Measurements from ENCODE around the gene ZNF410. TPM values are rescaled to one million over a fixed set of nuclear protein-coding genes. Genes with fewer than 3 reads are reported as not detected.

Gene ZNF410
- total RNA-seq, 1 experiment from 2014 or later: 28.1 TPM

GRCh38 chr14:73958591-73958990 lies 71.9 kb downstream of the ZNF410 start:
- no peaks in the 10 kb centered on the region for H4K20me1 ChIP-seq (ENCODE audit: control insufficient read depth, insufficient read depth, insufficient read length)
- H3T11ph ChIP-seq (ENCODE audit: low read length): no peak overlapping the region
- H3K27me3 Mint-ChIP-seq (ENCODE audit: low read depth): no peaks in the 10 kb centered on the region
- no peak overlapping the region for H2BK12ac ChIP-seq (ENCODE audit: insufficient read length, low read depth, low read length)
- no peak overlapping the region for H3K14ac ChIP-seq (ENCODE audit: insufficient read depth, low read length)
- no peak overlapping the region for H2BK15ac ChIP-seq (ENCODE audit: low read depth, low read length)
- no peak overlapping the region for H3K4ac ChIP-seq (ENCODE audit: low read depth, low read length)
- H3K23ac ChIP-seq (ENCODE audit: insufficient read length, low read depth, low read length): no peak overlapping the region
- no peak overlapping the region for H4K91ac ChIP-seq (ENCODE audit: insufficient read length, low read depth, low read length)
- no peak overlapping the region for H3K4me2 ChIP-seq (ENCODE audit: insufficient read depth, insufficient read length, low read length)
- no peaks in the 10 kb centered on the region for H3K4me1 Mint-ChIP-seq
- no peak overlapping the region for H2BK120ac ChIP-seq (ENCODE audit: low read depth, low read length, poor library complexity, severe bottlenecking)
- H3K27me3 ChIP-seq (ENCODE audit: insufficient read depth, low read length): no peaks in the 10 kb centered on the region
- no peaks in the 10 kb centered on the region for H3K79me2 ChIP-seq (ENCODE audit: insufficient read depth, low read length)
- no peak overlapping the region for H3K27ac ChIP-seq (ENCODE audit: insufficient read length, low read depth, low read length)
- H3K27ac Mint-ChIP-seq: 0 out of 7 replicates have a peak overlapping the region, but pooled peaks of 1 of the 3 experiments have one; percentile 81
- H3K36me3 Mint-ChIP-seq (ENCODE audit: insufficient read depth in 1 of 3, low read depth in 3 of 3): peaks cover 7 to 64% (median 51%) of the 10 kb centered on the region in 3 experiments; a peak in 5 of 7 replicates
- no peaks in the 10 kb centered on the region for H3K79me1 ChIP-seq (ENCODE audit: insufficient read depth, low read depth, low read length, poor library complexity, severe bottlenecking)
- H3K9ac ChIP-seq (ENCODE audit: extremely low read depth, insufficient read length, low read length): no peak overlapping the region
- H2BK5ac ChIP-seq (ENCODE audit: insufficient read length, low read length): no peak overlapping the region
- H3K18ac ChIP-seq (ENCODE audit: insufficient read length, low read depth, low read length): no peak overlapping the region
- no peak for TF ChIP-seq CTCF (conservative IDR thresholded peaks at IDR 0.05)
- no peak overlapping the region for H2AFZ ChIP-seq (ENCODE audit: low read length)
- H3K9me3 Mint-ChIP-seq: no peaks in the 10 kb centered on the region
- no peak overlapping the region for H4K8ac ChIP-seq (replicated peaks; ENCODE audit: insufficient read length, low read depth, low read length)
- H2AK5ac ChIP-seq (ENCODE audit: insufficient read length, low read length): no peak overlapping the region
- no peaks in the 10 kb centered on the region for H3K9me3 ChIP-seq (ENCODE audit: control insufficient read depth, low read depth, low read length)
- H2BK20ac ChIP-seq (ENCODE audit: low read depth, low read length, poor library complexity, severe bottlenecking): no peak overlapping the region
- no peaks in the 10 kb centered on the region for H3K4me1 ChIP-seq (ENCODE audit: insufficient read depth, low read length)
- H3K4me3 Mint-ChIP-seq: no peak overlapping the region
- no peaks in the 10 kb centered on the region for H3K23me2 ChIP-seq (ENCODE audit: insufficient read length, low read depth, low read length, poor library complexity, severe bottlenecking)
- no peak for DNase-seq
- no peak overlapping the region for H3K56ac ChIP-seq (ENCODE audit: insufficient read length, low read depth, low read length)
- H4K5ac ChIP-seq (ENCODE audit: insufficient read length, low read depth, low read length): no peak overlapping the region
